HG02678 (cell line): ENCODE results near the gene FIGNL1.

Experiments
- ATAC-seq: cut with Tn5 transposase; IDR thresholded peaks from one replicate; pipeline ENCODE4 v1.9.1; 2021; ENCODE audit warnings: mild to moderate bottlenecking, moderate library complexity; ENCODE audit not compliant: unreplicated experiment

FIGNL1 gene, protein sequence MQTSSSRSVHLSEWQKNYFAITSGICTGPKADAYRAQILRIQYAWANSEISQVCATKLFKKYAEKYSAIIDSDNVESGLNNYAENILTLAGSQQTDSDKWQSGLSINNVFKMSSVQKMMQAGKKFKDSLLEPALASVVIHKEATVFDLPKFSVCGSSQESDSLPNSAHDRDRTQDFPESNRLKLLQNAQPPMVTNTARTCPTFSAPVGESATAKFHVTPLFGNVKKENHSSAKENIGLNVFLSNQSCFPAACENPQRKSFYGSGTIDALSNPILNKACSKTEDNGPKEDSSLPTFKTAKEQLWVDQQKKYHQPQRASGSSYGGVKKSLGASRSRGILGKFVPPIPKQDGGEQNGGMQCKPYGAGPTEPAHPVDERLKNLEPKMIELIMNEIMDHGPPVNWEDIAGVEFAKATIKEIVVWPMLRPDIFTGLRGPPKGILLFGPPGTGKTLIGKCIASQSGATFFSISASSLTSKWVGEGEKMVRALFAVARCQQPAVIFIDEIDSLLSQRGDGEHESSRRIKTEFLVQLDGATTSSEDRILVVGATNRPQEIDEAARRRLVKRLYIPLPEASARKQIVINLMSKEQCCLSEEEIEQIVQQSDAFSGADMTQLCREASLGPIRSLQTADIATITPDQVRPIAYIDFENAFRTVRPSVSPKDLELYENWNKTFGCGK

DNA sequence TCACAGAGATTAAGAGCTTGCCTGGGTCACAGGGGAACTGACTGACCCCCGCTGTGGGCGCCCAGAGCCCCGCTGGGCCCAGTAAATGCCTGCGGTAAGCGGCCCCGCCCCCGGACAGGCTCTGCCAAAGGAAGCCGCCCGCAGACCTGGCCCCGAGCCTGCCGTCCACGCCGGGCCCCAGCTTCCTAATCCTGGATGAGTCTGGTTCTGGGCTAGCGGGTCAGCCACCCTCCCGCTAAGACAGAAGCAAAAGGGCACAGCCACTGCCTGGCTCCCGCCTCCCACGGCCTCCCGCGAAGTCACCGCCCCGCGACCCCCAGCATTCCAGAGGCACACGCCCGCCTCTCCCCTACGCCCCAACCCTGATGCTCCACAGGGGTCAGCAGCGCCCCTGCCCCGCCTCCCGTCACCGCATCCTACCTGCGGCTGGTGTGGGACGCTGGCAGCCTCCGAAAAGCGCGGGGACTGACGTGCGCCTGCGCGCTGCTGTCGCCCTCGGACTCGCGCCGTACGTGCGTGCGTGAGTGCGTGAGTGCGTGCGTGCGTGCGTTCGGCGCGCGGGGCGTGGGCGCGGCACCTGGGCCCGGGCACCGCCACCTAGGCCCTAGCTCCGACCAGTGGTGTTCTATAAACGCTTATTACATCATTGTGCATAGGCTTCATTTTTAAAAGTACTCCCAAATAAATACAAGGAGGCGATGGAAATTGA lies at the start of gene FIGNL1:
FIGNL1 (minus strand) TSS at position 470 of the 709 bp plus-strand sequence. CDS start 3,063 bp downstream, outside the sequence.
- peak; percentile 90 for ATAC-seq

DNA sequence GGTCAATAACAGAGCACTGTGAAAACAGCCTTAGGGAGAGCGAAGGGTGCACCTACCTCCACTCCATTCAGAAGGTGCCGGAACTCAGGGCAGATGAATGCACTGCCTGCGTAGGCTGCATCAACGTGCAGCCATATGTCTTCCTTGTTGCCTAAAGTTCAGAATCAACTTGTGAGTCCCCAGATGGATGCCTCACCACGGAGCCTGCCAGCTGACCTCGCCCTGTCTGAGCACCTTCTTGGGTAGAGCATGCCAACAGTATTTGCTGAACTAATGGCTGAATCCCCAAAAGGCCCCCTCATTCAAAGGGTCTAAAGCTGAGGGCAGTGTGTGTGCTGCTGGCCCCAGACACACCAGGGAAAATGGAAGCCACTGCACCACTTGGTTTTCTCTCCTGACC lies 48.9 kb upstream of the FIGNL1 start:
- no peak for ATAC-seq

DNA sequence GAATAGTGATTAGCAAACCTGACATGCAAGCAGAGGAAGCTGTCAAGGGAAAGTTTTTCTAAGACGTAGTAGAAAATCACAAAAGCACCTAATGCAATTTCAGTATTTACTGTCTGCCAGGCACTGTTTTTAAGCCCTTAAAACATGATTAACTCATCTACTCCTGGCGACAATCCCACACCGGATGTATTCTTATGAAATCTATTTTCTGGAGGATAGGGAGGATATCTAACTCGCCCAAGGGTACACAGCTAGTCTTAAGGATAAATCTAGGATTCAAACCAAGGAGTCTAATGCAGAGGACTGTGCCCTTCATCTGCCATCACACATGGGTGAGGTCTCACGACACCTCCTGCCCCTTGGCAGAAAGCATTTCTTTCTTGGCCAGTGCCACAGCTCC lies 47.8 kb upstream of the FIGNL1 start:
- no peak for ATAC-seq

DNA sequence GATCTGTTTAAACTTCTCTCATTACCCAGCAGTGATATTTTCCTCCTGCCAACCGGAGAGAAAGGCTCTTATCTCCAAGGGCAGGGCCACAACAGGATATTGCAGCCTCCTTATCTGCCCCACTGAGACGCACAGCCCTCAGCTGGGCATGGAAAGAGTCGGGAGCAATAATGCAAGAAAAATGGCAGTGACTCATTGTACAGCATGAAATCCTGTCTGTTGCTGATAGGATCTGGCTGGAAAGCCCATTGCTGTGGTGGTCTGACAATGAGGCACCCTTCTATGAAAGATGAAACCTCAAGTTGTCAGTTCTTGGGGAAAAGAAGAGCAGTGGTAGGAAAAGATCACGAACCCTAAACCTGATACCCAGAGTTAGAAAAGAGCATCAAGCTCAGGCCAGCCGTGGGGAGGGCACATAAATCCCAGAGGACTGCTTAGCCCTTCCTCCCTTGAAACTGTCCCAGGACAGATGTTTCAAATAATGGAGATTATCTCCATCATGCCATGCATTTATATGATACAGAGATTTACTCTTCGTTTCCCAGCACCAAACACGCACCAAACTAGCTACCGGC lies 47.0 kb upstream of the FIGNL1 start:
- ATAC-seq: no peak

DNA sequence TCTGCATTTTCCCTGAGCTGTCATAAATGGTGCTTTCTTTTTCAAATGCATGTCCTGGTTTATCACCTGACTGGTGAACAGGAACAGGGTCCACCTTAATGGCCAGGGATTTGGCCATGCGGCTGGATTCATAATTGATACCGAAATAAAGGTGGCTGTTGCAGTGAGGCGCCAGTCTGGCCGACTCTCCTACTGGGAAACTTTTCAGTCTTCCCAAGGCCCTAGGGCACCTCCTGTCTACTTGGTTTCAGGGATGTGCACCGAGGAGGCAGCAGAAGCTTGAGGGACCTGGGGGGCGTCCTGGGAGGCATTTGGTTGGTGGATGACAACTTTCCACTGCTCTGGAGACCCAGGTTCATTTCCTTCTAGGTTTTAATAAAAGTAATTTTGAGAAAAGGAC lies 46.4 kb upstream of the FIGNL1 start:
- no peak for ATAC-seq

DNA sequence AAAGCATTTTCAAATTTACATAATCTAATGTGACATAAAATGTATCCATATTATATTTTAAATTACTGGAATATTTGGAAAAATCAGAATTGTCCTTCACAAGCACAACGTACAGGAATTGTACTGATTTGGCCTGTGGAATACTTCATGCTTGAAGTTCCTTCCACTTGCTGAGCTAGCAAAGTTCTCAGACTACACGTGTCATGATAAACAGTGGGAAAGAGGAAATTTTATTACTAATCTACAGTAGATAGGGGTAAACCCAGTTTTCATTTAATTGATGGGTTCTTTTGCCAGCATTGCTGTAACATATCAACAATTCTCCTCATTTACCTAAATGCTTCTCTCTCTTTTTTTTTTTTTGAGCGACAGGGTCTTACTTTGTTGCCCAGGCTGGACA lies 45.6 kb upstream of the FIGNL1 start:
- no peak for ATAC-seq

GRCh38 chr7:50492770-50493519 lies 42.8 kb upstream of the FIGNL1 start:
- no peak for ATAC-seq

DNA sequence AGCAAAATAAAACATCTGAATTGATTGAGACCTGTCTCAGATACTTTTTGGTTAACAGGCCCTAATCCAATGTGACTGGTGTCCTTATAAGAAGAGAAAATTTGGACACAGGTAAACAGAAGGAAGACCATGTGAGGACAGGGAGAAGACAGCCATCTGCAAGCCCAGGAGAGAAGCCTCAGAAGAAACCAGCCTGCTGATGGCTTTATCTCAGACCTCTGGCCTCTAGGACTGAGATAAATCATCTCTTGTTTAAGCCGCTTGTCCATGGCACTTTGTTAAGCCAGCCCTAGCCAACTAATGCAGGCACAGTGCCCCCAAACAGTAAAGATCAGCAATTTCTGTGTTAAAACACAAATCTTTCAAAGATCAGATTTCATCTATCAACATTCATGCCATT lies 41.8 kb upstream of the FIGNL1 start:
- no peak for ATAC-seq

DNA sequence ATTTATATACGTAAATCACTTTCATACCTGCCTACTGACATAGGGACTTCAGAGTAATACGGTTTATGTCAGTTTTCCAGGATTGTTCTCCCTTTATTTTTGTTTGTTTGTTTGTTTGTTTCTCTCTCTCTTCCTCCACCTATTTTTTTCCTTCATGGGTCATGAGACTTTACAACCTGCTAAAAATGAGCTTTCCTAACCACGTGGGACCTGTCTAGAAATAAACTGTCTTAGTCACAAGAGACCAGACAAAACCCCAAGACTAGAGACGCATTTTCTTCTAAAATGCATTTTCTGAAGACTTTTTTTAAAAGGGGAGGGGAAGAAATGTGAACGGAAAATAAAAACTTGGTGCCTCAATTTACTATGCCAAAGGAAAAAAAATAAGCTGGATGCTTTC lies 41.1 kb upstream of the FIGNL1 start:
- ATAC-seq: no peak

DNA sequence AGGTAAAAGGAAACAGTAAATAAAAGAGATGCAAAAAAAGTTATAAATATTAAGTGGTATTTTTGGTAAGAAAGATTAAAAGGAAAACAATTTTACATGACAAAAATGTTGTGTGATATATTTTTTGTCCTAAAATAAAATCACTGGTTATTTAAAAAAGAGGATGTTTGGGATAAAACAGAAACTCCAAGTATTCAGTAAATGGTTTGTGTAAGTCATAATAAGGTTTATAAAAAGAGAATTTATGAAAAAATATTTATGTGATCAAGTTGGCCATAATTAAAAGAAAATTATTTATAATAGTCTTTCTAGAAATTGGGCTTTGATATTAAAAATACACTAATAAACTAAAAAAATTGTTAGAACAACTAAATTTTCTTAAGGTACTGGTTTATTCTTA lies 38.2 kb upstream of the FIGNL1 start:
- no peak for ATAC-seq

DNA sequence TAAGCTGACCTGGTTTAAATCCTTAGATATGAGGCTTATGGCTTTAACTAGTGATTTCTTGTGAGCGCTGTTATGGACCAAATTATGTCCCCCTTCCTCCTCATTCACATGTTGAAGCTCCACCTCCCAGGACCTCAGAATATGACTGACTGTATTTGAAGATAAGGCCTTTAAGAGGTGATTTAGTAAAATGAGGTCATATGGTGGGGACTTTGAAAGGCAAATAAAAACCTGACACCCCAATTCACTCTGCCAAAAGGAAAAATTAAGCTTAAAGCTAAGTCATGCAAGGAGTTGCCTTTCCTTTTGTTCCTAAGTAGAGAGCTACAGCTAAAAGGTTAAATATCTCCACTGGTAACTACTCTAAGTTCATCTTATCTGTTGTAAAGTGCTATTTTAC lies 36.4 kb upstream of the FIGNL1 start:
- no peak for ATAC-seq

DNA sequence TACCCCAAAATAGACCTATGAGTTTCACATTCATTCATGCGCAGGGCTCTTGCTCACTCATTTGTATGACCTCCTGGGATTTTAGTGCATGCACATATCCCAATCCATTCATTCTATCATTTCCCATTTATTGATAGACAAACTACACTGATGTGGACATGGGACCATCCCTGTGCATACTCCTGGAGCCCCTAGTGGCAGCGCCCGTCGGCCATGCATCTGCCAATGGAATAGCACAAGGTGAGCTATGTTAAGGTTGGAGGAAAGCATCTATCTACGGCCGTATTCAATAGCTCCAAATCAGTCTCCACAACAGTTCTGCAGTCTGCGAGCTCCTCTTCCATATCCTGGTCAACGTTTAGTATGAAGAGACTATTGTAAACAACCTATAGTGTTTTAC lies 31.7 kb upstream of the FIGNL1 start:
- no peak for ATAC-seq

DNA sequence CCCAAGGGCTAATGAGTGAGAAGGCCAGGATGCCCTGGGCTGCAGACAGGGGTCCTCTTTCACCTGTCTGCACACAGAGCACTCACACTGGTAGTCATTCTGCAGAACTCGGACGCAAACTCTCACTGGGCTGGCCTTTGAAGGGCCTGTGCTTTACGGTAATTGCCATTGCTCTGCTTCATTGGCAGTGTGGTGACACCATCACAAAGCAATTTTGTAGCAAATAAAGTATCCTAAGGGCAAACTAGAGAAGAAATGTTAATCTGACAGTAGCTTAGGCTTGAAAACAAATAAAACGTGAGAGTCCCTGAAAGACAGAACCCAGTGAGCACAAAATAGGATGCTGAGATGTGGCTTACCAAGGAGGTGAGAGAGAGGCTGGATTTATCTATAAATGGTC lies 30.6 kb upstream of the FIGNL1 start:
- no peak for ATAC-seq

DNA sequence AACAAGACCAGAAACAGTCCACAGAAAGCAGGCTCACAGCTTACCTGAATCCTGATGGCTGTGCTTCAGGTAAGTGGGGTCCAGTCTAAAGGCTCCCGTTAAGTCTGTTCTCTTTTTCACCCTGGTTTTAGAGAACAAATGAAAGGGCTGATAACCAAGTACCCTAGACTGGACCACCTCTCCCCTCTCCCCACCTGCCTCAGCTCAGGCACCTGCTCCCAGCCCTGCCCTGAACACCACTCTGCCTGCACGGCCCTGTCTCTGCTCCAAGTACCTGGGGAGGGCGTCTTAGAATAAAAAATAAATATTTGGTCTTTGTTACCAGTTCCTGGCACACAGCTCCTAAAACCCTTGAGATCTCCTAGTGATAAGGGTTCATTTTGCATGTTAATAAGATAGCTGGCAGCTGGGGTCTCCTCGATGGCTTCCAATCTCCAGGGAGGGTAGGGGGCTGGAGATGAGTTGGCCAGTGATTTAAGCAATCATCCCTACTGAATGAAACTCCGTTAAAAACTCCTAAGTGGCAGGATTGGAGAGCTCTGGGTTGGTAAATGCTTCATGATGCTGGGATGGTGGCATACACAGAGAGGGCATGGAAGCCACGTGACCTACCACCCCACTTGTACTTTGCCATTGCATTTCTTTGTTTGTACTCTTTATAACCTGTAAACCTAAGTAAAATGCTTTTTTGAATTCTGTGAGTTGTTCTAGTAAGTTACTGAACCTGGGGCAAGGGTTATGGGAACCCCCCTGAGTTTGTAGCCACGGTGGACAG lies 29.8 kb upstream of the FIGNL1 start:
- ATAC-seq: no peak

GRCh38 chr7:50477640-50478039 lies 27.5 kb upstream of the FIGNL1 start:
- ATAC-seq: no peak

DNA sequence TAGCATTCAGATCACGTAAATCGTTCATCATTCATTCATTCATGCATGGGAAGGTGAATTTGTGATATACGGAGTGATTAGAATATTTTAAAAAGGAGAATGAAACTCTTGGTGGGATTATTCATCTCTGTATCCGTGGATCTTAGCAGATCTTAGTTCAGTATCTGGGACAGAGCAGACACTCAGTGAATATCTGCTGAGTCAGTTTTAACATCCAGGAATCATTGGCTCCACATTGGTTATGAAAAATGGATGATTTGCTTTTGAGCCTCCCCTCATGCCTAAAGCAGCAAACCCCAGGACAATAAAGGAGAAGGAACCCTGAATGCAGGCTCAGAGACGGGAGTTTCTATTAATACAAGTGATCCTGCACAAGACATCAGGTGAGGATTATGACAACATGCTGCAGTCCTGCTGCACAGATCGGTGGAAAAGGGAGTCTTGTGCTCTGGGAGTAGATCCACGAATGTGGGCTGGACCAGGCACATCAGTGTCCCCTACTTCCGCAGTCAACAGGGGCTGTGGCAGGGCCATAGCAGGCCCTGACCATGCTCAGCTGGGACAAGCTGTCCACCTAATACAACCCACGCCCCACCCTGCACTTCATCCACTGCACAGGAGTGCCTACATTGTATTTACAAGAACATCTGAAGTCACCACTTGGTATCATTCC lies 26.9 kb upstream of the FIGNL1 start:
- ATAC-seq: no peak

GRCh38 chr7:50475340-50475739 lies 25.2 kb upstream of the FIGNL1 start:
- ATAC-seq: no peak

DNA sequence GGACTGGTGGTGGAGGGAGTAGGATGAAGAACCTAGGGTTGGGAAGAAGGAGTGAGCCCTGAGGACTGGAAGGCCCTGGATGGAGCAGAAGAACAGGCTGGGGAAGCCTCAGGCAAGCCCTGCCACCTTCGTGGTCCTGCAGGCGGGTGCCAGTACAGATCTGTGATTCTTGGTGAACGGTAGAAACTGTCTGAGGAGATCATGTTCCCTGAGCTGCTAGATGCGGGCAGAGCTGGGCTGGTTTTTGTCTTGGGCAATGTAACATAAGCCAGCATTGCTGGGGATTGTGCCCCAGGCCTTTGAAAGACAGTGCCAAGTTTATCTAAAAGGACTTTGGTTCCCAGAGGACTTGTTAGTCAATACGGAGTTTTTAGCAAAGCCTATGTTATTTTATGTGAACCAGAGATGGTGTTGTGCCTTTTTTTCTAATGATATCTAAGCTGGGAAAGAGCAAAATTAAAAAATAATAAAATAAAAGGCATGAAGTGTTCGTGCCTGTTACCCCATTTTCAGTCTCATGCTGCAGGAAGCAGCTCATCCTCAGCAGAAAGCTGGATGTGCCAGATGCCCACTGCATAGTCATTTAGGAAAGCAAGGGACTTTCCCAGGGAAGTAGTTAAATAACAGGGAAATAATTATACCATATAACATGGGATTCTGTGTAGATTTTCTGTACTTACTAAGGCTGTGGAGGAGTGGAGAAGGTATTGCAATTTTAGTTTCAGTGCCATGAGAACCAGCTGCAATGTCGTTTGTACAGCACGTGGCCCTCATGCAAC lies 24.4 kb upstream of the FIGNL1 start:
- no peak for ATAC-seq

DNA sequence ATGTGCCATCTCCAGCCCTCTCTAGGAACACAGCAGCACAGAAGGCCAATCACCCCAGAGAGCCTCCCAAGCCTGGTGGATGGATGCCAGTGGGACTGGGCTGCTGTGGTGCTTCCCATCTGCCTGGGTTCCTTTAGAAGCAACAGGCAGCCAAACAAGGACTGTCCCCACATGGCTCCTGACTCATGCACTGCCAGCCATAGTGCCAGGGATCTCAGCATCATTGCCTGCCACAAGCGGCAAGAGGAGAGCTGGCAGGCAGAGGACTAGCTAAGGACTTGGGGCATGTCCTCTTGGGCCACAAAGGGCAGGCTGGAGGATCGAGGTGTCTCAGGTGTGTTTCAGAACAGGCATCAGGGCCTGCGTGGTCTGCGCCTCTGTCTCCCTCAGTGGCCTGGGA lies 23.4 kb upstream of the FIGNL1 start:
- no peak for ATAC-seq
